Motor neuron (in vitro differentiated cells): Measurements from ENCODE around the gene PSMA1. TPM values are rescaled to one million over a fixed set of nuclear protein-coding genes. Genes with fewer than 3 reads are reported as not detected.
A peak's percentile ranks its signal among the peaks of the same experiment; 100 is the strongest.

Experiments used
- ATAC-seq, 8 experiments: fragments of 200-7000 bp; cut with Tn5 transposase; replicated peaks in 6 of 8; 2 replicates each; pipeline ENCODE4 v1.8.0; 2021; ENCODE audit warnings: mild to moderate bottlenecking in 8 of 8, moderate library complexity in 8 of 8
- H3K27ac ChIP-seq, 2 donors: fragments of 250-450 bp; sonication (Bioruptor Pico); 2 replicates each; pipeline ENCODE4 v1.9.0; 2021; ENCODE audit warnings: antibody characterized with exemption in 2 of 2, mild to moderate bottlenecking in 2 of 2, moderate library complexity in 1 of 2
- H3K4me1 ChIP-seq, 2 donors: fragments of 250-450 bp; sonication (Bioruptor Pico); replicated peaks in 1 of 2; 2 replicates each; pipeline ENCODE4 v1.6.1; 2021; ENCODE audit warnings: antibody characterized with exemption in 2 of 2, mild to moderate bottlenecking in 2 of 2, moderate library complexity in 1 of 2
- H3K4me3 ChIP-seq, 5 donors: fragments of 250-450 bp; sonication (Bioruptor Pico); 2 replicates each; pipeline ENCODE4 v1.9.0; 2021; ENCODE audit warnings: antibody characterized with exemption in 5 of 5, mild to moderate bottlenecking in 5 of 5, moderate library complexity in 4 of 5
- WGBS, 10 experiments: fragments of 450-650 bp; shearing (Covaris generic); methylation state at CpG; one replicate each; pipeline ENCODE4 v1.0.0; 2022; 5-methylcytosine and 5-hydroxymethylcytosine counted together
- in situ Hi-C, 9 experiments: fragments of 400-800 bp; cut with MboI; loops; one replicate each; pipeline ENCODE4 v1.15.0; 2021; ENCODE audit warnings: low sequenced_read_pairs in 9 of 9, low pct_unique_long_range_greater_than_20kb in 2 of 9; ENCODE audit not compliant: unreplicated experiment in 9 of 9
- total RNA-seq, 8 experiments: library from RNA; unstranded; fragments of 300-600 nt; gene quantifications; 2 replicates each; pipeline versions ENCODE4 v1.2.3 to v1.2.4, GENCODE V29; 2022

Gene PSMA1
- total RNA-seq, 8 experiments from 2014 or later, result 127 to 307 (median 166) TPM

GRCh38 chr11:14522245-14522644 lies 2.1 kb upstream of the PSMA1 start:
- in situ Hi-C loops, result no loop called here

GRCh38 chr11:14520747-14521151 lies 563 bp upstream of the PSMA1 start:
- peaks cover 4 to 9% of the 10 kb centered on the region in 2 donors for H3K4me1 ChIP-seq
- ATAC-seq, result no peak
- WGBS, 10 experiments, result 4 to 60% (median 21%) methylated on average over 1 to 10 of the region's 11 CpGs; no CpG with 5 or more reads in 1 of the 10 experiments
- peak overlapping the region; percentile 57 to 77 for H3K27ac ChIP-seq
- in situ Hi-C loops, result no loop called here
- peak overlapping the region; percentile 65 to 97 (median 83) for H3K4me3 ChIP-seq

More at GRCh38 chr11:14522245-14522644, 2.1 kb upstream of the PSMA1 start:
- Histone ChIP-seq H3K4me3 (no peak overlapping the region), H3K27ac (no peak overlapping the region), H3K4me1 (peaks cover 4 to 9% of the 10 kb centered on the region in 2 donors)
- no peak for ATAC-seq
- WGBS, 10 experiments, result 56 to 100% (median 100%) methylated on average over 1 of the region's 1 CpG; no CpG with 5 or more reads in 1 of the 10 experiments

GRCh38 chr11:14519597-14519916 lies 629 bp downstream of the PSMA1 start:
- in situ Hi-C loops, result no loop called here
- peak in 1 of 8 experiments; percentile 6 for ATAC-seq
- Histone ChIP-seq H3K4me1 (peaks cover 4 to 9% of the 10 kb centered on the region in 2 donors), H3K27ac (peak overlapping the region; percentile 85 to 89), H3K4me3 (peak overlapping the region; percentile 65 to 97 (median 83))
- WGBS, 10 experiments, result 0 to 5% (median 0%) methylated on average over 1 to 10 of the region's 10 CpGs; no CpG with 5 or more reads in 3 of the 10 experiments

GRCh38 chr11:14518820-14519219 lies 1.4 kb downstream of the PSMA1 start:
- peak overlapping the region; percentile 65 to 97 (median 83) for H3K4me3 ChIP-seq
- ATAC-seq, result no peak
- WGBS, 10 experiments, result 30 to 97% (median 73%) methylated on average over 1 to 3 of the region's 3 CpGs; no CpG with 5 or more reads in 1 of the 10 experiments
- H3K4me1 ChIP-seq, result peaks cover 4 to 9% of the 10 kb centered on the region in 2 donors
- in situ Hi-C loops, result no loop called here
- H3K27ac ChIP-seq, result no peak overlapping the region

GRCh38 chr11:14513800-14514199 lies 6.4 kb downstream of the PSMA1 start:
- in situ Hi-C loops, result no loop called here
- WGBS, 10 experiments, result 67 to 100% (median 93%) methylated on average over 1 to 4 of the region's 4 CpGs; no CpG with 5 or more reads in 1 of the 10 experiments
- ATAC-seq, result no peak
- Histone ChIP-seq H3K4me3 (no peak overlapping the region), H3K4me1 (peaks cover 0 to 3% of the 10 kb centered on the region in 2 donors), H3K27ac (no peak overlapping the region)

GRCh38 chr11:14506532-14506931 lies 13.7 kb downstream of the PSMA1 start:
- WGBS, 10 experiments, result 33 to 100% (median 100%) methylated on average over 1 of the region's 3 CpGs; no CpG with 5 or more reads in 7 of the 10 experiments
- in situ Hi-C loops, result no loop called here
- no peak for ATAC-seq
- H3K27ac ChIP-seq, result no peak overlapping the region
- H3K4me3 ChIP-seq, result no peak overlapping the region
- no peaks in the 10 kb centered on the region for H3K4me1 ChIP-seq

GRCh38 chr11:14503023-14503422 lies 17.2 kb downstream of the PSMA1 start:
- in situ Hi-C loops, result no loop called here
- H3K27ac ChIP-seq, result no peak overlapping the region
- no peak for ATAC-seq
- H3K4me1 ChIP-seq, result peaks cover 0 to 15% of the 10 kb centered on the region in 2 donors
- WGBS, 10 experiments, result 100% methylated on average over 1 of the region's 1 CpG; no CpG with 5 or more reads in 8 of the 10 experiments
- no peak overlapping the region for H3K4me3 ChIP-seq

GRCh38 chr11:14502039-14502438 lies 18.1 kb downstream of the PSMA1 start:
- Histone ChIP-seq H3K4me3 (no peak overlapping the region), H3K4me1 (peaks cover 0 to 16% of the 10 kb centered on the region in 2 donors), H3K27ac (no peak overlapping the region)
- WGBS, 10 experiments, result 93 to 100% (median 100%) methylated on average over 2 to 4 of the region's 4 CpGs; no CpG with 5 or more reads in 4 of the 10 experiments
- in situ Hi-C loops, result no loop called here
- no peak for ATAC-seq

- Histone ChIP-seq H3K4me1 (peaks cover 0 to 21% of the 10 kb centered on the region in 2 donors), H3K4me3 (peak overlapping the region; percentile 63 to 92 (median 74)), H3K27ac (peak overlapping the region; percentile 94 to 97)
- in situ Hi-C loops, result no loop called here
- peak in 4 of 8 experiments; percentile 9 to 35 (median 30) for ATAC-seq
- WGBS, 10 experiments, result 0 to 11% (median 3%) methylated on average over 3 to 6 of the region's 6 CpGs; no CpG with 5 or more reads in 2 of the 10 experiments
These were observed 20.0 kb downstream of the PSMA1 start for GRCh38 chr11:14500181-14500651.

GRCh38 chr11:14499560-14500180 lies 20.5 kb downstream of the PSMA1 start, which contains the start of gene COPB1:
Gene COPB1, minus strand, starts transcription at chr11:14499811. Its CDS starts 883 bp downstream, at chr11:14498928.
- peak within 1 kb of the TSS; percentile 94 to 97 for H3K27ac ChIP-seq
- peak; percentile 92 to 98 (median 94) for ATAC-seq
- 0 to 6% (median 0%) methylated on average over 1 to 9 of the region's 37 CpGs for WGBS, 10 experiments
- peaks cover 0 to 21% of the 10 kb centered on the region in 2 donors for H3K4me1 ChIP-seq
- in situ Hi-C loops, result no loop called here
- peak within 1 kb of the TSS; percentile 63 to 92 (median 74) for H3K4me3 ChIP-seq

- peak overlapping the region; percentile 63 to 92 (median 74) for H3K4me3 ChIP-seq
- in situ Hi-C loops, result no loop called here
These were observed 21.0 kb downstream of the PSMA1 start for GRCh38 chr11:14499178-14499559.

GRCh38 chr11:14480716-14481115 lies 39.5 kb downstream of the PSMA1 start:
- in situ Hi-C loops, result no loop called here
- ATAC-seq, result no peak
- Histone ChIP-seq H3K4me1 (no peaks in the 10 kb centered on the region), H3K27ac (no peak overlapping the region), H3K4me3 (no peak overlapping the region)
- WGBS, 10 experiments, result 80 to 100% (median 93%) methylated on average over 1 to 3 of the region's 3 CpGs

More at GRCh38 chr11:14499178-14499559, 21.0 kb downstream of the PSMA1 start:
- peak; percentile 17 to 74 (median 70) for ATAC-seq
- peaks cover 0 to 21% of the 10 kb centered on the region in 2 donors for H3K4me1 ChIP-seq
- peak overlapping the region; percentile 94 to 97 for H3K27ac ChIP-seq
- 0% methylated on average over 1 to 7 of the region's 19 CpGs; no CpG with 5 or more reads in 3 of the 10 experiments for WGBS, 10 experiments

GRCh38 chr11:14471127-14471526 lies 49.1 kb downstream of the PSMA1 start:
- in situ Hi-C loops, result loop anchor here in 2 of 9 experiments (25.0 kb wide), 1 partner anchor 184 kb away; no protein-coding TSS in a partner anchor
- Histone ChIP-seq H3K4me1 (no peaks in the 10 kb centered on the region), H3K27ac (no peak overlapping the region), H3K4me3 (no peak overlapping the region)
- WGBS, 10 experiments, result 71 to 100% (median 100%) methylated on average over 1 of the region's 1 CpG; no CpG with 5 or more reads in 1 of the 10 experiments
- no peak for ATAC-seq
